Jurkat, Clone E6-1 (cell line): Measurements from ENCODE around the gene KNCN.

Experiments used
- DNase-seq: peaks from one replicate; pipeline ENCODE4 v3.0.0-alpha.2; 2011; ENCODE audit warnings: low read depth, low spot score
- H3K4me3 ChIP-seq: 2 replicates; pipeline ENCODE4 v1.5.1; 2011; ENCODE audit warnings: mild to moderate bottlenecking, low read length, control low read depth, moderate library complexity

Gene KNCN

GRCh38 chr1:46547481-46548383, 3.7 kb downstream of the KNCN start:
- H3K4me3 ChIP-seq, result no peak overlapping the region
- DNase-seq, result peak; percentile 65

- DNase-seq, result no peak
- H3K4me3 ChIP-seq, result no peak overlapping the region
Measured at GRCh38 chr1:46546210-46546609, 5.2 kb downstream of the KNCN start.

- no peak for DNase-seq
- no peak overlapping the region for H3K4me3 ChIP-seq
Measured at GRCh38 chr1:46545784-46546183, 5.7 kb downstream of the KNCN start.

- no peak for DNase-seq
- no peak overlapping the region for H3K4me3 ChIP-seq
Measured at GRCh38 chr1:46544561-46545240, 6.7 kb downstream of the KNCN start.

DNA sequence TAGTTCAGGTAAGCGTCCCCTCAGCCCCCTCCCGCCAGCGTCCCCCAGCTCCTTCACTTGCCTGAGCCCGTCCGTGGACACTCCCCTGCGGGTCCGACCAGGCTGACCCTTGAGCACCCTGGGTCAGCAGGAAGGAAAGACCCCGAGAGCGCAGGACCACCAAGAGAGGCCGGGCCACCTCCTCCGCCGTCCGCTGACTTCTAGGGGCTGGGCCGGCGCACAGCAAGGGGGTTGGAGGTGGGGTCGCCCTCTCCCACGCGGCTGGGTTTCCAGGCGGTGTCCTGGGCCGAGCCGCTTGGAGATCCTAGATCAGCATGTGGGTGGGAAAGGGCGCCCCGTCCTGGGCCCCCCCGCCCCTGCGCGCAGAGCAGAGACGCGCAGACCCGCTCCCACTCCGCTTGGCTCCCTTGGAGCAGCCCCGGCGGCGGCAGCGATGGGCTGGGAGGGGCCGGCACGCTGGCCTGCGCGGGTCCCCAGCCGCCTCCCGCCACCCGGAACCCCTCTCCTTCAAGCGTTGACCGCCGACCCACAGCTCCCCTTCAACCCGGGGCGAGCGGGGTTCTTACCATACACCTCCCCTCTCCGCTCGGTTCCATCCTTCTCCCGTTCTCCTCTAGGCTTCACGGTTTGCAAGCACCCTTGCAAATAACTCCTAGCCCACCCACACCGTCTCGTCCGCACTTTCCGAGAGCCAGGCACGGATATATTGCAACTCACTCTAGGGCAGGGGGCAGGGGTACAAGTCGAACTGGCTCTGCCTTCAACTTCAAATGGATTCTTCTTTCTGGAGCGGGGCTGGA, 7.5 kb downstream of the KNCN start:
- DNase-seq, result no peak
- H3K4me3 ChIP-seq, result no peak overlapping the region

- H3K4me3 ChIP-seq, result no peak overlapping the region
Measured at GRCh38 chr1:46543382-46543760, 8.1 kb downstream of the KNCN start.

DNA sequence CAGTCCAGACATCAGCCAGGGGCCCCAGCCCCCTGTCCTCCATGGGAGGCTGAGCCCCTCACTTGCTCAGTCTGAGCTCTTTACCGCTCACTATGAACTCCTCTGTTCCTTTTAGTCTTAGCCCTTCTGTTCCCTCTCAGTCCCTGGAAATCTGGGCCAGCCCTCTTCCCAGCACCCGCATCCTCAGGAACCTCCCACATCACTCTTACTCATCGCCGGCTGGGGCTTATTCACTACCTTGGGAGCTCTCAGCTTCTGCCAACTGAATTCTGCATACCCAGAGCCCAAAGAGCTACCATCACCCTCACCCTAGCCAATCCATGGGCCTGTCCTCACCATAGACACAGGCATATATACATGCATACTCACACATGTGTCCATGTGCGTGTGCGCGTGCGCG, 11.5 kb downstream of the KNCN start:
- H3K4me3 ChIP-seq, result no peak overlapping the region
- DNase-seq, result no peak

More at GRCh38 chr1:46543382-46543760, 8.1 kb downstream of the KNCN start:
- no peak for DNase-seq

DNA sequence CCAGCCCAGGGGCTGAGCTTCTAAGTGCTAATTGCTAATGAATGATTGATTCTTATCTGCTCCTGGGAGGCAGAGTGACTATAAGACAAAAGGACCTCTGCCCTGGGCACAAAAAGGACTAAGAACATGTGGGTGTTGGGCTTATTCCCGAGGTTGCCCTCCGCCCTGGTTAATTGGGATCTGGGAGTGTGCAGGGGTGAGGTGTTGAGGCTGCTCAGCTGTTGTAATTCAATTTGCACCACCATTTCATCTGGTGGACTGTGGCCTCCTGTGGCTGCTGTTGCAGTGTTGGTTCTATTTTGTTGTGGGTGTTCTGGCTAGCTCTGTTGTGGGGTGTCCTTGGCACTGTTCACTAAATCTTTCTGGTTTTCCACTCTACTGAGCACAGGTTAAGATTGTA, 13.3 kb downstream of the KNCN start:
- no peak for DNase-seq
- no peak overlapping the region for H3K4me3 ChIP-seq

DNA sequence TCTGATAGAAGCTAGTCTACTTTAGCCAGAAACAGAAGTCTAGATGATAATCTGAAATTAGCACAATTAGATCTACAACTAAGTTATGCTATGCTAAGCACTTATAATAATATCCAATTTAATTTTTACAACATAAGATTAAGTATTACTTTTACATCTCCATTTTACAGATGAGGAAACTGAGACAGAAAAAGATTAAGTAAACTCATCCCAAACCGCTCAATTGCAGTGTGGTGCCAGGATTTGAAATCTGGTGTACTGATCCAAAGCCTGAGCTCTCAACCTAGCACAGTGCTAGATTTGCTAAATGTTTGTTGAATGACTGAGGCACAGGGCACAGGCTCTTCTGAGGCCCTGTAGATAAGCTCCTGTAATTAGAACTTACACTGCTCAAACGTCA, 13.8 kb downstream of the KNCN start:
- no peak for DNase-seq
- no peak overlapping the region for H3K4me3 ChIP-seq

DNA sequence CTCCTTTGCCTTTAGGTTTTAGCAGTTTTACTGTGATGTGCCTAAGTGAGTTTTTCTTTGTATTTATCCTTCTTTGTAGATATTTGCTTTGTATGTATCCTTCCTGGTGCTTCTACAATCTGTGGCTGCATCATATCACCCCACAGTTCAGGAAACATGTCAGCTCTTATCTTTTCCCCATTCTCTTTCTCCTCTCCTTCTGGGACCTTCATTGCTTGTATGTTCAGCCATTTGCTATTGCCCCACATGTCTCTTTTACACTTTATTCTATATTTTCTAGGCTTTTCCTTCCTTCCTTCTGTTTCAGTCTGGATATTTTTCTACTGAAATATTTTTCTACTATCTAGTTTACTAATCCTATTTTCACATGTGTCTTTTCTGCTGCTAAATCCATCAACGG, 14.9 kb downstream of the KNCN start:
- no peak overlapping the region for H3K4me3 ChIP-seq
- no peak for DNase-seq

DNA sequence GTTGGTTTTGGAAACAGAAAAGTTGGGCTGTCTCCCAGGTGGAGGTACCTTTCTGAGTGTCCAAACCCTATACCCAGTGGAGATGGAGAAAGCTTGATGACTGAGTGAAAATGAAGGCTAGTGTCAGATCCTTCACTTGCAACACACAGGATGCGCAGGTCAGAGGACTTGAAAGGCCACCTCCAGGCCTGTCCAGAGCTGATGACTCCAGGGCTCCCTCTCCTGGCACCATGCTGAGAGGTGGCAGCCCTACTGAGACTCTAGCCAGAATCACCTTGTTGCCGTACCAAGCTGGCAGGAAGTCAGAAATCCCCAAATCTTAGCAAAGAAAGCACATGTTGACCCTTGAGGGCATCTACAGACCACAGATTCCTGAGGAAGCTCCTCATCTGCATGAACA, 16.4 kb downstream of the KNCN start:
- no peak for DNase-seq
- no peak overlapping the region for H3K4me3 ChIP-seq

DNA sequence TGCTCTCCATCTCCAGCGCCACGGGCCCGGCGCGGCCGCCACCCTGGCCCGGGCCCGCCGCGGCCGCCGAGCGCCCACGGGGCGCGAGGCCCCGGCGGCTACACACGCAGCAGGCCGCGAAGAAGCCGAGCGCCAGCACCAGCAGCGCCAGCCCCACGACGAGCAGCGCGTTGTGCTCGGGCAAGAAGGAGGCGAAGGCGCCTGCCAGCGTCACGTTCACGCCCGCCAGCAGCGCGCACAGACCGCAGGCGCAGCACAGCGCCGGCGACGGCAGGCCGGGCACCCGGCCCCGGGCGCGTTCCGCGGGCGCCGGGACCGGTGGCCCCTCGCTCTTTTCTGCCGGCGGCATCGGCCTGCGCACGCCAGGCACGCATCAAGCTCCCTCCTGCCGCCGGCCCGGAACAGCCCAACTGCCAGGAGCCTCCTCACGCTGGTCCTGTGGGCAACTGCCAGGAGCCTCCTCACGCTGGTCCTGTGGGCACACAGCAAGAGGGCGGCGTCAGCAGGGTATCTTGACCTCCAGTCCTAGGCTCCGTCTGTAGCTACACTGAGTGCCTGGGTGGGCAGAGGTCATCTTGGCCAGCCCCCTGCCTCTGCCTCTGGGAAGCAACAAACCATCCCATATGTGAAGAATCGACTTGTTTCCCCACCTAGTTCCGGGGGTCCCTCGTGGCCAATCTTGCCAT, 18.1 kb downstream of the KNCN start:
- H3K4me3 ChIP-seq, result peak overlapping the region; percentile 37
- no peak for DNase-seq

DNA sequence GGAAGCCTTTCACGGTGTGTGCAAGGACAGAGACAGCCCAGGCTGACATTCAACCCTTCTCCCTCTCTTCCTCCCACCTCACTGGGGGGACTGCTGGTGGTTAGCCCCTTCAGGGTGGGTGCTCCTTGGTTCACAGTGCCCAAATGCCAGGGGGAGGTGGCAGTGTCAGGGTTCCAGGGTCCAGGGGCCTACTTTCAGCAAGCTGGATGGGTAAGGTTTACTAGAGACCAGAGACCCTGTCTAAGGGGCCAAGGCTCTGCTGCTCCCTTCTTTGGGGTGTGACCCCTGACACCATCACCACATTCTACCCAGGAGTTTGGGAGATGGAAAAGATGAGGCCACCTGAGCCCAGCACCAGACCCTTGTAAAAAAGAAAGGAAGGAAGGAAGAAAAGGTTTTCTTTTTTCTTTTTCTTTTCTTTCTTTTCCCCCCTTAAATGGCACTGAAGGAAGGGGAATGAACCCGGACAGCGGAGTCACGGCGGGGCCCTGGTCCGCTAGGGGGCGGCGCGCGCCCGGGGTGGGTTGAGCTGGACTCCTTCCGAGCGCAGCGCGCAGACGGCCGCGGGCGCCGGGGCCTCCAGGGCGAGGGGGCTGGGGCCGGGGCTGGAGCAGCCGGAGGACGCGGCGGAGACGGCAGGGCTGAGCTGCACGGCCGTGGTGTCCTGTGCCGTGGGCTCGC, 18.8 kb downstream of the KNCN start:
- no peak for DNase-seq
- peak overlapping the region; percentile 37 for H3K4me3 ChIP-seq

DNA sequence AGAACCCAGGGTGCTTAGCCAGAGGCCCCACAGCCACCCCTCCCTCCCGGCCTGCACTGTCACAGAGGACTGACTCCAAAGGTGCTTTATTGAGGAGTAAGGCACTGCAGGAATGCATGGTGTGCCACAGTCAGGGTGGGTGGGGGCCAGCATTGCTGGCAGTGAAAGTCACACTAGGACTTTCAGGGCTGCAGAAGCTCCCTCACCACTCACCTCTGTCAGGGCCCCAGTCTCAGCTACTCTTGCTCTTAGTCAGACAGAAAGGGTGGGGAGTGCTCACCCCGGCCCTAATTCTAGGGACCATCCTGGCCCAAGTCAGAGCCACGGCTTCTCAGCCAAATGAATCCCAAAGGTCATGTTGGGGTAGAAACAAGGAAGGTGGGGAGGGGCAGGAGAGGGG, 19.4 kb downstream of the KNCN start:
- H3K4me3 ChIP-seq, result no peak overlapping the region

GRCh38 chr1:46530791-46531409, 20.5 kb downstream of the KNCN start:
- no peak for DNase-seq
- H3K4me3 ChIP-seq, result no peak overlapping the region

More for the DNA sequence above, 19.4 kb downstream of the KNCN start:
- DNase-seq, result no peak

DNA sequence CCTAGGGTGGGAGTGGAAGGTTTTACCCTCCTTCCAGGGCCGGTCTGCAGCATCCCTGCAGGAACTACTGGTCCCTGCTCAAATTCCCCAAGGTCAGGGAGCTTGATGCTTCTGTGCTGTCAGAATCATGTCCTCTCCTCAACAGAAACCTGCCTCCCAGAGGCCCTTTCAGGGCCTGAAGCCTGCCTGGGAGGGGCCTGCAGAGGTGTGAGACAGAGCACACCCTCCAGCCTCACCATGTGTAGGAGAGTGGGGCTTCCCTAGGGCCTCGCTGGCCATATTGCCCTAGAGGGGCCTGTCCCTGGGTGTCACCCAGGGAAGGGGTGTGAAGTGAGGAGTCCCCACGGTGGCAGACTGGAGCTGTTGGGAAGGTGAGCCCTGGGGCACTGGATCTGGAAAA, 21.1 kb downstream of the KNCN start:
- no peak for DNase-seq
- no peak overlapping the region for H3K4me3 ChIP-seq

- no peak for DNase-seq
- H3K4me3 ChIP-seq, result no peak overlapping the region
Measured at GRCh38 chr1:46529031-46529630, 22.3 kb downstream of the KNCN start.
